KMS-11 (cell line): ENCODE results near the gene TSPAN11.

Source experiments
- H2AFZ ChIP-seq: fragments of 200-600 bp; sonication (generic); 2 replicates; pipeline ENCODE4 v1.6.1; 2016; ENCODE audit warnings: antibody characterized with exemption, mixed run types, low read depth
- H3K27ac ChIP-seq: fragments of 200-600 bp; sonication (generic); 2 replicates; pipeline ENCODE4 v1.6.1; 2016; ENCODE audit warnings: mild to moderate bottlenecking, mixed run types
- H3K27me3 ChIP-seq: fragments of 200-600 bp; sonication (generic); 2 replicates; pipeline ENCODE4 v1.6.1; 2017; ENCODE audit warnings: mild to moderate bottlenecking, low read depth, mixed run types, moderate library complexity; ENCODE audit not compliant: insufficient read depth
- H3K36me3 ChIP-seq: fragments of 200-600 bp; sonication (generic); 2 replicates; pipeline ENCODE4 v1.6.1; 2017; ENCODE audit warnings: mild to moderate bottlenecking, mixed run types; ENCODE audit not compliant: insufficient read depth
- H3K4me1 ChIP-seq: fragments of 200-600 bp; sonication (generic); 2 replicates; pipeline ENCODE4 v1.6.1; 2016; ENCODE audit warnings: mild to moderate bottlenecking, low read depth, mixed run types; ENCODE audit not compliant: poor library complexity, severe bottlenecking
- H3K4me2 ChIP-seq: fragments of 200-600 bp; sonication (generic); 2 replicates; pipeline ENCODE4 v1.7.0; 2016; ENCODE audit warnings: mild to moderate bottlenecking, mixed run types
- H3K4me3 ChIP-seq: fragments of 200-600 bp; sonication (generic); IDR thresholded peaks from 2 replicates; pipeline ENCODE4 v1.6.1; 2017; ENCODE audit warnings: low read depth, low read length, mixed read lengths; ENCODE audit not compliant: insufficient read depth
- H3K79me2 ChIP-seq: fragments of 200-600 bp; sonication (generic); 2 replicates; pipeline ENCODE4 v1.6.1; 2016; ENCODE audit warnings: low read depth, mixed run types; ENCODE audit not compliant: insufficient read depth
- H3K9ac ChIP-seq: fragments of 200-600 bp; sonication (generic); 2 replicates; pipeline ENCODE4 v1.6.1; 2016; ENCODE audit warnings: mild to moderate bottlenecking, mixed run types
- H4K20me1 ChIP-seq: fragments of 200-600 bp; sonication (generic); 2 replicates; pipeline ENCODE4 v1.6.1; 2016; ENCODE audit warnings: mild to moderate bottlenecking, mixed run types; ENCODE audit not compliant: insufficient read depth
- TF ChIP-seq, protein P1 (sequence below): fragments of 200-600 bp; sonication (generic); conservative IDR thresholded peaks from 2 replicates; pipeline ENCODE4 v1.6.1; 2017; ENCODE audit warnings: low read depth, mild to moderate bottlenecking, antibody characterized with exemption, low read length, moderate library complexity, mixed read lengths

TSPAN11 gene

GRCh38 chr12:30913323-30913722, 13.2 kb upstream of the TSPAN11 start:
- Histone ChIP-seq H3K4me2 (no peak overlapping the region), H3K4me1 (no peaks in the 10 kb centered on the region), H3K27me3 (no peaks in the 10 kb centered on the region), H3K27ac (no peak overlapping the region), H2AFZ (no peak overlapping the region), H3K4me3 (no peak overlapping the region), H4K20me1 (no peaks in the 10 kb centered on the region), H3K9ac (no peak overlapping the region), H3K79me2 (no peaks in the 10 kb centered on the region), H3K36me3 (no peaks in the 10 kb centered on the region)
- TF ChIP-seq, protein P1, sequence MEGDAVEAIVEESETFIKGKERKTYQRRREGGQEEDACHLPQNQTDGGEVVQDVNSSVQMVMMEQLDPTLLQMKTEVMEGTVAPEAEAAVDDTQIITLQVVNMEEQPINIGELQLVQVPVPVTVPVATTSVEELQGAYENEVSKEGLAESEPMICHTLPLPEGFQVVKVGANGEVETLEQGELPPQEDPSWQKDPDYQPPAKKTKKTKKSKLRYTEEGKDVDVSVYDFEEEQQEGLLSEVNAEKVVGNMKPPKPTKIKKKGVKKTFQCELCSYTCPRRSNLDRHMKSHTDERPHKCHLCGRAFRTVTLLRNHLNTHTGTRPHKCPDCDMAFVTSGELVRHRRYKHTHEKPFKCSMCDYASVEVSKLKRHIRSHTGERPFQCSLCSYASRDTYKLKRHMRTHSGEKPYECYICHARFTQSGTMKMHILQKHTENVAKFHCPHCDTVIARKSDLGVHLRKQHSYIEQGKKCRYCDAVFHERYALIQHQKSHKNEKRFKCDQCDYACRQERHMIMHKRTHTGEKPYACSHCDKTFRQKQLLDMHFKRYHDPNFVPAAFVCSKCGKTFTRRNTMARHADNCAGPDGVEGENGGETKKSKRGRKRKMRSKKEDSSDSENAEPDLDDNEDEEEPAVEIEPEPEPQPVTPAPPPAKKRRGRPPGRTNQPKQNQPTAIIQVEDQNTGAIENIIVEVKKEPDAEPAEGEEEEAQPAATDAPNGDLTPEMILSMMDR: no peak

GRCh38 chr12:30914986-30915591, 11.5 kb upstream of the TSPAN11 start:
- H3K36me3 ChIP-seq: no peaks in the 10 kb centered on the region
- H3K4me3 ChIP-seq: no peak overlapping the region
- no peak overlapping the region for H2AFZ ChIP-seq
- no peak overlapping the region for H3K9ac ChIP-seq
- H3K4me2 ChIP-seq: no peak overlapping the region
- TF ChIP-seq, protein P1: no peak
- no peaks in the 10 kb centered on the region for H4K20me1 ChIP-seq
- no peak overlapping the region for H3K27ac ChIP-seq
- H3K4me1 ChIP-seq: no peaks in the 10 kb centered on the region
- H3K79me2 ChIP-seq: no peaks in the 10 kb centered on the region
- no peaks in the 10 kb centered on the region for H3K27me3 ChIP-seq

DNA sequence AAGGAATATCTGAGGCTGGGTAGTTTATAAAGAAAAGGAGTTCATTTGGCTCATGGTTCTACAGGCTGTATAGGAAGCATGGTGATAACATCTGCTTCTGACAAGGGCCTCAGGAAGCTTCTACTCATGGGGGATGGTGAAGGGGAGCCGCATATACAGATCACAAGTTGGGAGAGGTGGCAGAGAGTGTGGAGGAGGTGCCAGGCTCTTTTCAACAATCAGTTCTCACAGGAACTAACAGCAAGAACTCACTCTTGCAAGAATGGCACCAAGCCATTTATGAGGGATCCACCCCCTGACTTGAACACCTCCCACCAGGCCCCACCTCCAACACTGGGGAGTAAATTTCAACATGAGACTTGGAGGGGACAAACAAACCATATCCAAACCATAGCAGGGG, 3.5 kb upstream of the TSPAN11 start:
- Histone ChIP-seq H3K4me1 (no peaks in the 10 kb centered on the region), H2AFZ (no peak overlapping the region), H3K27me3 (no peaks in the 10 kb centered on the region), H4K20me1 (no peaks in the 10 kb centered on the region), H3K27ac (no peak overlapping the region), H3K4me2 (no peak overlapping the region), H3K4me3 (no peak overlapping the region), H3K79me2 (no peaks in the 10 kb centered on the region), H3K9ac (no peak overlapping the region), H3K36me3 (no peaks in the 10 kb centered on the region)
- TF ChIP-seq, protein P1: no peak

DNA sequence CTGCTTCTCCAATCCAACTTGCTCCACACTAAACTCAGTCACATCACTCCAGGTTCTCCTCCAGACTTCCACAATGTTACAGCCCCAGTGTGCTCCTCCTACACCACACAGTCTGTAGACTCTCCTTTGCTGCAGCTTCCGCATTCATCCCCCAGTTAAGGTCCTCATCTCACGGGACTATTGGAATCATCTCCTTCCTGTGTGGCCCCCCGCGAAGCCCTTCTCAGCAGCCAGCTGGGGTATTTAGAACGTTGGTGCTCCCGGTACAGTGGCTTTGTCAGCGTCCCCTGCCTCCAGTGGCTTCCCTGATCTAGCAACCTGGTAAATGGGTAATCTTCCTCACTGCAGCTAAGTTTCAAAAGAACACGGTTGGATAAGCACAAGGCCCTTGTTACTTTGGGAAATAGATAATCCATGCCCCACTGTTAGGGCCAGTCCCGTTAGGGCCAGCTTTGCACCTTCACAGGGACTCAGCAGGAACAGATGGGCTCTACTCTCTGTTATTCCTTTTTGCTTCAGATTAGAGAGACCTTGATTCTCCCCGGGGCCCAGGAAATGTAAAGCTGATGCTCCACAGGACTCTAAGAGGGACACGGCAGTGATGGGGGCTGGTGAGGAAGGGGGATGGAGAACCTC, 823 bp upstream of the TSPAN11 start:
- Histone ChIP-seq H3K27ac (no peak overlapping the region), H3K36me3 (no peaks in the 10 kb centered on the region), H3K4me3 (no peak overlapping the region), H3K9ac (no peak overlapping the region), H3K27me3 (no peaks in the 10 kb centered on the region), H3K4me1 (no peaks in the 10 kb centered on the region), H4K20me1 (no peaks in the 10 kb centered on the region), H3K79me2 (no peaks in the 10 kb centered on the region), H3K4me2 (no peak overlapping the region), H2AFZ (no peak overlapping the region)
- TF ChIP-seq, protein P1: no peak
